Neural cell (in vitro differentiated cells): ENCODE data around the gene WASHC3.

Experiments
- EP300 ChIP-seq: fragments of 450-650 bp; conservative IDR thresholded peaks from 2 replicates; pipeline ENCODE4 v1.6.1; 2014; ENCODE audit warnings: antibody characterized with exemption, mild to moderate bottlenecking, moderate library complexity; ENCODE audit not compliant: poor library complexity, severe bottlenecking
- EZH2 ChIP-seq: fragments of 200-600, 300-800 bp; shearing (Covaris generic), sonication (generic); IDR thresholded peaks from 2 replicates; pipeline ENCODE4 v1.6.1; 2014; ENCODE audit warnings: antibody characterized with exemption, low read length, borderline replicate concordance, mild to moderate bottlenecking; ENCODE audit not compliant: insufficient read depth, poor library complexity, severe bottlenecking
- TAF1 ChIP-seq: IDR thresholded peaks from 2 replicates; pipeline ENCODE4 v1.6.1; 2012; ENCODE audit warnings: low read depth
- TF ChIP-seq, protein P1 (sequence below): fragments of 450-650 bp; IDR thresholded peaks from 2 replicates; pipeline ENCODE4 v1.5.1; 2014; ENCODE audit warnings: antibody characterized with exemption, mild to moderate bottlenecking, moderate library complexity; ENCODE audit not compliant: poor library complexity, severe bottlenecking

DNA sequence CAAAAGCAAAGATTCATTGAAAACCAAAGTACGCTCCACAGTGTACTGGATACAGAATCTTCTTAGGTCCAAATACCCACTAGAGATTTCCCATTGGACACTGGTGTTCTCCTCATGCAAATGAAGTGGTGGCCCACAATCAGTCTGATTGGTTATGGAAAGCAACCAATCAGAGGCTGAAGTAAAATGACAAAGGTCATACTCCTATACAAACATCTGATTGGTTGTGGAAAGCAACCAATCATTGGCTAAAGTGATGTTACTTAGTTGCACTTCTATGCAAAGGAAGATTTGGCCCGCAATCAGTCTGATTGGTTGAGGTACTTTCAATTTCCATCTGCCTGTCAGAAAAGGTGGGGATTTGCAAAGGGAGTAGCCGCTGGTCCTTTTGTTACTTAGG lies 1.3 kb upstream of the WASHC3 start:
- TF ChIP-seq, protein P1, sequence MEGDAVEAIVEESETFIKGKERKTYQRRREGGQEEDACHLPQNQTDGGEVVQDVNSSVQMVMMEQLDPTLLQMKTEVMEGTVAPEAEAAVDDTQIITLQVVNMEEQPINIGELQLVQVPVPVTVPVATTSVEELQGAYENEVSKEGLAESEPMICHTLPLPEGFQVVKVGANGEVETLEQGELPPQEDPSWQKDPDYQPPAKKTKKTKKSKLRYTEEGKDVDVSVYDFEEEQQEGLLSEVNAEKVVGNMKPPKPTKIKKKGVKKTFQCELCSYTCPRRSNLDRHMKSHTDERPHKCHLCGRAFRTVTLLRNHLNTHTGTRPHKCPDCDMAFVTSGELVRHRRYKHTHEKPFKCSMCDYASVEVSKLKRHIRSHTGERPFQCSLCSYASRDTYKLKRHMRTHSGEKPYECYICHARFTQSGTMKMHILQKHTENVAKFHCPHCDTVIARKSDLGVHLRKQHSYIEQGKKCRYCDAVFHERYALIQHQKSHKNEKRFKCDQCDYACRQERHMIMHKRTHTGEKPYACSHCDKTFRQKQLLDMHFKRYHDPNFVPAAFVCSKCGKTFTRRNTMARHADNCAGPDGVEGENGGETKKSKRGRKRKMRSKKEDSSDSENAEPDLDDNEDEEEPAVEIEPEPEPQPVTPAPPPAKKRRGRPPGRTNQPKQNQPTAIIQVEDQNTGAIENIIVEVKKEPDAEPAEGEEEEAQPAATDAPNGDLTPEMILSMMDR = no peak
- TF ChIP-seq EZH2 = no peak
- TF ChIP-seq EP300 = no peak
- no peak for TF ChIP-seq TAF1
